HCT116 (cell line): ENCODE results near the gene PACS2. TPM values are rescaled to one million over a fixed set of nuclear protein-coding genes. Genes with fewer than 3 reads are reported as not detected.

ENCODE experiments used
- ATAC-seq: fragments of 200-7000 bp; cut with Tn5 transposase; 2 replicates; pipeline ENCODE4 v1.9.1; 2020; ENCODE audit warnings: mild to moderate bottlenecking, moderate library complexity
- BruUV-seq: library from RNA; stranded (reverse); fragments of 400-500 nt; replicated peaks from 2 replicates; lab custom pipeline; 2021; lab: Mats Ljungman, UMichigan
- CTCF ChIA-PET: fragments of 300-600 bp; sonication (Branson Sonifier 250); formaldehyde crosslinking; loops from one replicate; lab custom pipeline; 2021; ENCODE audit warnings: antibody characterized with exemption; lab: Charles Lee
- POLR2A ChIA-PET: fragments of 300-600, 350-600 bp; sonication (Branson Sonifier 250); formaldehyde crosslinking; loops from one replicate; lab custom pipeline; 2021; ENCODE audit warnings: antibody characterized with exemption; lab: Charles Lee
- RAD21 ChIA-PET, 2 experiments: fragments of 300-600 bp; sonication (Branson Sonifier 250); formaldehyde crosslinking; loops; one replicate each; lab custom pipeline; 2023; ENCODE audit warnings: low total read pairs in 2 of 2; ENCODE audit not compliant: uncharacterized antibody in 2 of 2, unreplicated experiment in 2 of 2, low non-redundant PET in 1 of 2; lab: Charles Lee
- DNase-seq: peaks from one replicate; pipeline ENCODE4 v3.0.0-alpha.2; 2010; ENCODE audit warnings: low read depth, low spot score
- H2AFZ ChIP-seq: fragments of 200-600 bp; shearing (Covaris generic), sonication (generic); 2 replicates; pipeline ENCODE4 v1.6.1; 2017; ENCODE audit warnings: low read depth, mixed run types, mixed read lengths, antibody characterized with exemption, low read length; ENCODE audit not compliant: poor library complexity, severe bottlenecking
- H3K27ac ChIP-seq: 2 replicates; pipeline ENCODE4 v1.5.1; 2012; ENCODE audit warnings: low read depth, low read length
- H3K27me3 ChIP-seq: fragments of 200-600 bp; sonication (generic); 2 replicates; pipeline ENCODE4 v1.6.1; 2016; ENCODE audit warnings: mixed run types, low read length, mixed read lengths; ENCODE audit not compliant: insufficient read depth
- H3K36me3 ChIP-seq, 2 experiments: fragments of 200-500 bp in 1 of 2; fragments of 200-600 bp in 1 of 2; sonication (Bioruptor generic) in 1 of 2; sonication (generic) in 1 of 2; 2 replicates each; pipeline versions ENCODE4 v1.5.1 to v1.6.1; 2014 to 2016; ENCODE audit warnings: low read length in 2 of 2, inconsistent platforms in 1 of 2, mixed read lengths in 1 of 2, mixed run types in 1 of 2; ENCODE audit not compliant: insufficient read depth in 2 of 2, control insufficient read depth in 1 of 2
- H3K4me1 ChIP-seq, 2 experiments: fragments of 200-600 bp in 1 of 2; sonication (generic) in 1 of 2; 2 replicates each; pipeline versions ENCODE4 v1.5.1 to v1.6.1; 2012 to 2017; ENCODE audit warnings: low read length in 2 of 2, inconsistent platforms in 1 of 2, mild to moderate bottlenecking in 1 of 2, mixed read lengths in 1 of 2, mixed run types in 1 of 2, moderate library complexity in 1 of 2; ENCODE audit not compliant: insufficient read depth in 2 of 2, control insufficient read depth in 1 of 2
- H3K4me2 ChIP-seq: fragments of 200-600 bp; sonication (generic); 2 replicates; pipeline ENCODE4 v1.6.1; 2017; ENCODE audit warnings: mixed run types, low read length, mixed read lengths
- H3K4me3 ChIP-seq, 2 experiments: fragments of 200-600 bp in 1 of 2; sonication (generic) in 1 of 2; replicated peaks in 1 of 2; 2 replicates each; pipeline ENCODE4 v1.5.1; 2011 to 2016; ENCODE audit warnings: low read length in 2 of 2, control low read depth in 1 of 2, low read depth in 1 of 2, mild to moderate bottlenecking in 1 of 2, mixed read lengths in 1 of 2, mixed run types in 1 of 2
- H3K79me2 ChIP-seq: fragments of 200-600 bp; sonication (generic); 2 replicates; pipeline ENCODE4 v1.6.1; 2017; ENCODE audit warnings: mild to moderate bottlenecking, mixed run types, low read length, moderate library complexity, mixed read lengths; ENCODE audit not compliant: insufficient read depth
- H3K9ac ChIP-seq: fragments of 200-600 bp; sonication (generic); 2 replicates; pipeline ENCODE4 v1.6.1; 2016; ENCODE audit warnings: low read length, mixed read lengths
- H3K9me2 ChIP-seq: fragments of 200-600 bp; sonication (generic), shearing (Covaris generic); 2 replicates; pipeline ENCODE4 v1.6.1; 2017; ENCODE audit warnings: mixed run types, mild to moderate bottlenecking, moderate library complexity; ENCODE audit not compliant: insufficient read depth
- H3K9me3 ChIP-seq, 2 experiments: fragments of 200-500 bp in 1 of 2; fragments of 200-600 bp in 1 of 2; sonication (Bioruptor generic) in 1 of 2; sonication (generic) in 1 of 2; 2 replicates each; pipeline ENCODE4 v1.6.1; 2014 to 2017; ENCODE audit warnings: low read length in 2 of 2, mixed read lengths in 2 of 2, inconsistent platforms in 1 of 2, low read depth in 1 of 2, mild to moderate bottlenecking in 1 of 2, mixed run types in 1 of 2, moderate library complexity in 1 of 2; ENCODE audit not compliant: control insufficient read depth in 1 of 2, insufficient read depth in 1 of 2
- H4K20me1 ChIP-seq: fragments of 200-600 bp; sonication (generic), shearing (Covaris generic); 2 replicates; pipeline ENCODE4 v1.6.1; 2017; ENCODE audit warnings: mixed run types, mild to moderate bottlenecking, moderate library complexity; ENCODE audit not compliant: insufficient read depth
- ATF3 ChIP-seq: IDR thresholded peaks from 2 replicates; pipeline ENCODE4 v1.6.1; 2012
- CTCF ChIP-seq, 3 experiments: fragments of 200-600 bp in 1 of 3; sonication (generic) in 1 of 3; IDR thresholded peaks in 2 of 3; conservative IDR thresholded peaks in 1 of 3; 2 replicates each; pipeline ENCODE4 v1.5.1; 2012 to 2017; ENCODE audit warnings: low read depth in 2 of 3, low read length in 2 of 3, antibody characterized with exemption in 1 of 3, borderline replicate concordance in 1 of 3, control low read depth in 1 of 3, mild to moderate bottlenecking in 1 of 3, mixed read lengths in 1 of 3, mixed run types in 1 of 3, moderate library complexity in 1 of 3; ENCODE audit not compliant: insufficient read depth in 1 of 3
- EGR1 ChIP-seq: IDR thresholded peaks from 2 replicates; pipeline ENCODE4 v1.6.1; 2012; ENCODE audit warnings: low read depth
- ELF1 ChIP-seq: IDR thresholded peaks from 2 replicates; pipeline ENCODE4 v1.6.1; 2012; ENCODE audit warnings: low read depth, borderline replicate concordance
- EZH2phosphoT487 ChIP-seq: fragments of 200-600 bp; IDR thresholded peaks from 2 replicates; pipeline ENCODE4 v1.6.1; 2018; ENCODE audit warnings: antibody characterized with exemption, borderline replicate concordance
- FOSL1 ChIP-seq: IDR thresholded peaks from 2 replicates; pipeline ENCODE4 v1.6.1; 2012; ENCODE audit warnings: low read depth
- SRF ChIP-seq: IDR thresholded peaks from 2 replicates; pipeline ENCODE4 v1.6.1; 2012; ENCODE audit warnings: low read depth
- TCF7L2 ChIP-seq: IDR thresholded peaks from 2 replicates; pipeline ENCODE4 v1.7.0; 2011; ENCODE audit warnings: borderline replicate concordance, inconsistent platforms; ENCODE audit not compliant: insufficient read depth, insufficient read length; ENCODE audit errors: extremely low read depth
- YY1 ChIP-seq: IDR thresholded peaks from 2 replicates; pipeline ENCODE4 v1.6.1; 2011; ENCODE audit warnings: low read length, low read depth, moderate library complexity, mild to moderate bottlenecking; ENCODE audit not compliant: insufficient replicate concordance; ENCODE audit errors: extremely low read depth
- ZFX ChIP-seq: fragments of 450-650 bp; IDR thresholded peaks from 2 replicates; pipeline ENCODE4 v1.6.1; 2017
- ZNF274 ChIP-seq: fragments of 200-500 bp; sonication (Bioruptor generic); IDR thresholded peaks from 2 replicates; pipeline ENCODE4 v1.6.1; 2014; ENCODE audit warnings: mild to moderate bottlenecking, low read depth, low read length, inconsistent platforms
- intact Hi-C: fragments of 100-400 bp; cut with micrococcal nuclease; formaldehyde crosslinking; loops from 2 replicates; pipeline ENCODE4 v1.10.0; 2022
- total RNA-seq: library from RNA; stranded (reverse); gene quantifications from one replicate; pipeline ENCODE4 v1.2.1, GENCODE V29; 2021; ENCODE audit not compliant: unreplicated experiment

PACS2 gene
- total RNA-seq, 1 experiment from 2014 or later = 75.5 TPM

- no peaks in the 10 kb centered on the region for H3K9me3 ChIP-seq
- no peak for DNase-seq
- H3K27me3 ChIP-seq = no peaks in the 10 kb centered on the region
- H3K27ac ChIP-seq = no peak overlapping the region
- no TSS peak for BruUV-seq
- intact Hi-C loops = no loop called here
- no peak overlapping the region for H3K9ac ChIP-seq
- no peaks in the 10 kb centered on the region for H3K9me2 ChIP-seq
- TF ChIP-seq ATF3 (no peak), FOSL1 (no peak), TCF7L2 (no peak), SRF (no peak), EGR1 (no peak), ZNF274 (no peak), CTCF (IDR thresholded peaks at IDR 0.05 in 2 of 3, conservative IDR thresholded peaks at IDR 0.05 in 1 of 3; ENCODE audit: borderline replicate concordance in 1 of 3, insufficient read depth in 1 of 3, low read depth in 2 of 3, low read length in 2 of 3) (no peak), EZH2phosphoT487 (no peak), ZFX (no peak), YY1 (no peak), ELF1 (no peak)
- ChIA-PET CTCF (no interaction called here), RAD21 (no interaction called here), POLR2A (no interaction called here)
- H4K20me1 ChIP-seq = no peaks in the 10 kb centered on the region
- no peak overlapping the region for H3K4me2 ChIP-seq
- H3K36me3 ChIP-seq = no peaks in the 10 kb centered on the region
- peaks cover 53% of the 10 kb centered on the region for H3K79me2 ChIP-seq
- no peak for ATAC-seq
- H3K4me1 ChIP-seq = peaks cover 17 to 20% of the 10 kb centered on the region in 2 experiments; a peak in 3 of 4 replicates
- no peak overlapping the region for H3K4me3 ChIP-seq
- no peak overlapping the region for H2AFZ ChIP-seq
Measured at GRCh38 chr14:105332350-105332874, 17.9 kb downstream of the PACS2 start.
